B cell (primary cell): ENCODE data around the gene GSTT4. TPM values are rescaled to one million over a fixed set of nuclear protein-coding genes. Genes with fewer than 3 reads are reported as not detected.
"Not testable (repeated sequence)": the region's sequence is repeated elsewhere in the genome, so short reads cannot be mapped to it uniquely, and the experiment has no call there.

ENCODE experiments used
- ATAC-seq: fragments of 200-7000 bp; cut with Tn5 transposase; one replicate; pipeline ENCODE4 v1.10.0; 2021; ENCODE audit warnings: low read depth, mild to moderate bottlenecking, moderate number of reproducible peaks, moderate library complexity
- CTCF ChIA-PET: fragments of 350-600 bp; sonication (Branson Sonifier 250); formaldehyde crosslinking; loops from one replicate; lab custom pipeline; 2021; ENCODE audit warnings: antibody characterized with exemption, inconsistent platforms; lab: Charles Lee
- POLR2A ChIA-PET: fragments of 350-600 bp; sonication (Branson Sonifier 250); formaldehyde crosslinking; loops from one replicate; lab custom pipeline; 2021; ENCODE audit warnings: antibody characterized with exemption; lab: Charles Lee
- DNase-seq: peaks from one replicate; pipeline ENCODE4 v3.0.0; 2013
- H2AFZ ChIP-seq: 2 replicates; pipeline ENCODE4 v1.6.1; 2012; ENCODE audit warnings: mild to moderate bottlenecking, low read depth, low read length; ENCODE audit not compliant: insufficient read depth, poor library complexity, severe bottlenecking
- H3K27ac ChIP-seq, 2 donors: 1 replicate in 1 of 2; 2 replicates in 1 of 2; pipeline ENCODE4 v1.5.1; 2012 to 2013; ENCODE audit warnings: low read length in 2 of 2, mild to moderate bottlenecking in 2 of 2, moderate library complexity in 1 of 2
- H3K27me3 ChIP-seq, 4 experiments: fragments of 200-600 bp in 1 of 4; sonication (generic) in 1 of 4; replicated peaks in 1 of 4; 1 replicate in 2 of 4; 2 replicates in 2 of 4; pipeline versions ENCODE4 v1.6.1 to v1.7.0; 2013 to 2016; ENCODE audit warnings: low read length in 3 of 4, mild to moderate bottlenecking in 2 of 4, mixed read lengths in 1 of 4, moderate library complexity in 1 of 4; ENCODE audit not compliant: insufficient read depth in 4 of 4, control insufficient read depth in 3 of 4; ENCODE audit errors: control extremely low read depth in 1 of 4
- H3K36me3 ChIP-seq, 2 experiments: replicated peaks in 1 of 2; 1 replicate in 1 of 2; 2 replicates in 1 of 2; pipeline versions ENCODE4 v1.6.1 to v1.7.1; 2013; ENCODE audit warnings: low read length in 1 of 2; ENCODE audit not compliant: insufficient read depth in 2 of 2, control insufficient read depth in 1 of 2; ENCODE audit errors: control extremely low read depth in 1 of 2, extremely low read depth in 1 of 2
- H3K4me1 ChIP-seq, 2 donors: fragments of 200-600 bp in 1 of 2; sonication (generic) in 1 of 2; 1 replicate in 1 of 2; 2 replicates in 1 of 2; pipeline versions ENCODE4 v1.5.1 to v1.6.1; 2013 to 2017; ENCODE audit warnings: low read length in 2 of 2; ENCODE audit not compliant: control insufficient read depth in 2 of 2, insufficient read depth in 2 of 2
- H3K4me2 ChIP-seq: replicated peaks from 2 replicates; pipeline ENCODE3; 2012; ENCODE audit warnings: mild to moderate bottlenecking, low read depth, low read length; ENCODE audit not compliant: poor library complexity, severe bottlenecking
- H3K4me3 ChIP-seq, 5 experiments: fragments of 200-600 bp in 1 of 5; sonication (generic) in 1 of 5; 1 replicate in 3 of 5; 2 replicates in 2 of 5; pipeline versions ENCODE4 v1.5.1 to v1.7.0; 2011 to 2016; ENCODE audit warnings: low read length in 4 of 5, mild to moderate bottlenecking in 4 of 5, low read depth in 2 of 5, control low read depth in 1 of 5, moderate library complexity in 1 of 5; ENCODE audit not compliant: insufficient read depth in 1 of 5; ENCODE audit errors: control extremely low read depth in 1 of 5, extremely low read depth in 1 of 5
- H3K79me2 ChIP-seq: fragments of 200-600 bp; sonication (generic); one replicate; pipeline ENCODE4 v1.6.0; 2016; ENCODE audit warnings: low read length; ENCODE audit not compliant: control insufficient read depth, insufficient read depth
- H3K9ac ChIP-seq: fragments of 200-600 bp; sonication (generic); 2 replicates; pipeline ENCODE4 v1.6.1; 2017; ENCODE audit warnings: mild to moderate bottlenecking, low read length, moderate library complexity
- H3K9me3 ChIP-seq, 3 donors: one replicate each; pipeline versions ENCODE4 v1.6.1 to v1.7.1; 2013; ENCODE audit warnings: low read length in 2 of 3; ENCODE audit not compliant: control insufficient read depth in 2 of 3, insufficient read depth in 1 of 3; ENCODE audit errors: control extremely low read depth in 1 of 3
- H4K20me1 ChIP-seq: 2 replicates; pipeline ENCODE4 v1.6.0; 2012; ENCODE audit warnings: mild to moderate bottlenecking, low read length; ENCODE audit not compliant: insufficient read depth, control insufficient read depth, poor library complexity, severe bottlenecking
- H3K27ac Mint-ChIP-seq: one replicate; pipeline ENCODE4 v1.8.0; 2021; ENCODE audit warnings: mixed read lengths
- H3K27me3 Mint-ChIP-seq: one replicate; pipeline ENCODE4 v1.8.0; 2021; ENCODE audit warnings: mixed read lengths
- H3K4me1 Mint-ChIP-seq: one replicate; pipeline ENCODE4 v1.8.0; 2021; ENCODE audit warnings: mixed read lengths
- H3K4me3 Mint-ChIP-seq: one replicate; pipeline ENCODE4 v1.8.0; 2021; ENCODE audit warnings: mixed read lengths
- H3K9me3 Mint-ChIP-seq: one replicate; pipeline ENCODE4 v1.8.0; 2022; ENCODE audit warnings: mixed read lengths; ENCODE audit not compliant: insufficient read depth
- CTCF ChIP-seq: fragments of 200-600 bp; IDR thresholded peaks from one replicate; pipeline ENCODE4 v1.8.0; 2022; ENCODE audit warnings: antibody characterized with exemption, mild to moderate bottlenecking
- EZH2 ChIP-seq: IDR thresholded peaks from 2 replicates; pipeline ENCODE4 v1.6.1; 2012; ENCODE audit warnings: borderline replicate concordance, low read depth, mild to moderate bottlenecking, moderate library complexity, low read length; ENCODE audit not compliant: insufficient read depth, poor library complexity, severe bottlenecking
- WGBS: methylation state at CpG from one replicate; pipeline ENCODE4 v1.1.5; 2013; ENCODE audit warnings: missing lambda C conversion rate; ENCODE audit not compliant: insufficient coverage; 5-methylcytosine and 5-hydroxymethylcytosine counted together
- intact Hi-C: fragments of 100-400 bp; cut with micrococcal nuclease; formaldehyde crosslinking; loops from one replicate; pipeline ENCODE4 v1.10.0; 2022
- polyA plus RNA-seq: library from polyadenylated mRNA; depleted of rRNA; stranded (reverse); fragments of >200 nt; gene quantifications from 2 replicates; pipeline ENCODE4 v1.2.3, GENCODE V29; 2012
- total RNA-seq, 2 donors: library from RNA; stranded (reverse); fragments of 120-200 nt in 1 of 2; gene quantifications; 1 replicate in 1 of 2; 2 replicates in 1 of 2; pipeline versions ENCODE4 v1.2.3 to v1.2.4, GENCODE V29; 2013 to 2022

Gene GSTT4
- total and polyA plus RNA-seq, 2 donors (not counting 1 experiment from before 2014, with no cell fraction given), result not detected

- no peaks in the 10 kb centered on the region for H3K9me3 Mint-ChIP-seq
- Histone ChIP-seq H3K4me3 (no peak overlapping the region), H3K36me3 (no peaks in the 10 kb centered on the region), H3K9me3 (no peaks in the 10 kb centered on the region), H3K9ac (no peak overlapping the region), H4K20me1 (no peaks in the 10 kb centered on the region), H3K4me2 (no peak overlapping the region), H3K27me3 (peaks cover 0 to 8% (median 0%) of the 10 kb centered on the region in 4 experiments), H3K27ac (no peak overlapping the region), H2AFZ (no peak overlapping the region), H3K79me2 (no peaks in the 10 kb centered on the region), H3K4me1 (no peaks in the 10 kb centered on the region)
- ChIA-PET CTCF (interaction anchor here (0.8 kb wide), 1 partner anchor 247 kb away, joined by 3 read pairs; no protein-coding TSS in a partner anchor), POLR2A (no interaction called here)
- H3K27ac Mint-ChIP-seq, result no peak overlapping the region
- DNase-seq (no peak), ATAC-seq (peak; percentile 78)
- no peak overlapping the region for H3K4me3 Mint-ChIP-seq
- peak; percentile 56 for TF ChIP-seq CTCF
- no peak for TF ChIP-seq EZH2
- H3K4me1 Mint-ChIP-seq, result no peaks in the 10 kb centered on the region
- H3K27me3 Mint-ChIP-seq, result no peaks in the 10 kb centered on the region
- WGBS, result 20% methylated on average over 1 of the region's 6 CpGs
- intact Hi-C loops, result loop anchor here (5.0 kb wide), 1 partner anchor 193 kb away; no protein-coding TSS in a partner anchor
These were observed 20.8 kb downstream of the GSTT4 start for GRCh38 chr22:23984430-23984829.

GRCh38 chr22:23980567-23980966 is 24.7 kb downstream of the GSTT4 start:
- H3K79me2 ChIP-seq, H3K27me3 ChIP-seq, H3K27ac Mint-ChIP-seq, H3K27ac ChIP-seq, H3K4me1 Mint-ChIP-seq, DNase-seq, H3K27me3 Mint-ChIP-seq, H3K9me3 ChIP-seq, ATAC-seq, H2AFZ ChIP-seq, H3K9me3 Mint-ChIP-seq, CTCF ChIA-PET, H3K36me3 ChIP-seq, H4K20me1 ChIP-seq, H3K4me1 ChIP-seq, H3K9ac ChIP-seq, H3K4me2 ChIP-seq, H3K4me3 ChIP-seq, POLR2A ChIA-PET, H3K4me3 Mint-ChIP-seq: not testable (repeated sequence)
- intact Hi-C loops, result loop anchor here (5.0 kb wide), 1 partner anchor 197 kb away; no protein-coding TSS in a partner anchor
- WGBS, result no CpG with 5 or more reads among the region's 7 CpGs

GRCh38 chr22:23979557-23980240 is 25.6 kb downstream of the GSTT4 start, which contains the start of gene GSTT2:
Gene GSTT2 (plus strand): TSS chr22:23980134.
- H3K4me3 Mint-ChIP-seq, H3K36me3 ChIP-seq, H4K20me1 ChIP-seq, H3K9ac ChIP-seq, POLR2A ChIA-PET, H3K4me2 ChIP-seq, H3K4me1 ChIP-seq, H3K27me3 ChIP-seq, H3K27ac ChIP-seq, H3K27ac Mint-ChIP-seq, H2AFZ ChIP-seq, H3K79me2 ChIP-seq, H3K9me3 Mint-ChIP-seq, CTCF ChIA-PET, H3K4me1 Mint-ChIP-seq, H3K9me3 ChIP-seq, H3K27me3 Mint-ChIP-seq, DNase-seq, ATAC-seq, H3K4me3 ChIP-seq: not testable (repeated sequence)
- intact Hi-C loops, result loop anchor here (5.0 kb wide), 1 partner anchor 198 kb away; no protein-coding TSS in a partner anchor
- no CpG with 5 or more reads among the region's 41 CpGs for WGBS
